ENCODE measurements around the gene HCCS. TPM values are rescaled to one million over a fixed set of nuclear protein-coding genes. Genes with fewer than 3 reads are reported as not detected.

The HCCS gene
- total and polyA plus RNA-seq, 2 of the 8 experiments (the other 6 are each of a cell fraction or from before 2014, with no cell fraction given), result 11.9 to 29.9 TPM

- H3K56ac ChIP-seq (replicated peaks; ENCODE audit: insufficient read length, low read depth, low read length), result no peak overlapping the region
- H3K27ac ChIP-seq (ENCODE audit: low read depth, low read length), result no peak overlapping the region
- no peaks in the 10 kb centered on the region for H3K36me3 ChIP-seq (ENCODE audit: control insufficient read depth in 2 of 4, insufficient read depth in 4 of 4, low read length in 3 of 4)
- H2BK15ac ChIP-seq (ENCODE audit: low read length), result no peak overlapping the region
- no peak overlapping the region for H4K5ac ChIP-seq (ENCODE audit: insufficient read length, low read depth, low read length)
- H2BK5ac ChIP-seq (ENCODE audit: low read depth, low read length), result no peak overlapping the region
- H3K79me1 ChIP-seq (ENCODE audit: low read depth, low read length), result no peaks in the 10 kb centered on the region
- ChIA-PET POLR2A (ENCODE audit: partially characterized antibody) (no interaction called here), CTCF (ENCODE audit: partially characterized antibody) (no interaction called here)
- no peak overlapping the region for H3K9ac ChIP-seq (replicated peaks in 1 of 4; ENCODE audit: extremely low read depth in 1 of 4, low read depth in 3 of 4, low read length in 3 of 4)
- H3K4ac ChIP-seq (replicated peaks; ENCODE audit: insufficient read length, low read depth, low read length), result no peak overlapping the region
- no peaks in the 10 kb centered on the region for H4K20me1 ChIP-seq (replicated peaks in 1 of 2; ENCODE audit: control insufficient read depth in 1 of 2, insufficient read depth in 2 of 2, low read length in 2 of 2)
- H2AFZ ChIP-seq (ENCODE audit: low read length), result no peak overlapping the region
- H4K91ac ChIP-seq (replicated peaks; ENCODE audit: insufficient read length, low read length), result no peak overlapping the region
- no peak for TF ChIP-seq TEAD4 (IDR thresholded peaks at IDR 0.05; ENCODE audit: low read depth, low read length)
- TF ChIP-seq MAX (IDR thresholded peaks at IDR 0.05), result no peak
- no peak for TF ChIP-seq BACH1 (IDR thresholded peaks at IDR 0.05; ENCODE audit: low read length)
- TF ChIP-seq SAP30 (IDR thresholded peaks at IDR 0.05; ENCODE audit: insufficient read depth, insufficient replicate concordance, low read length), result no peak
- no peak for TF ChIP-seq NRF1 (IDR thresholded peaks at IDR 0.05; ENCODE audit: low read depth, low read length)
- no peak for TF ChIP-seq TAF7 (optimal IDR thresholded peaks at IDR 0.05; ENCODE audit: borderline replicate concordance, low read depth, low read length)
- no peak for TF ChIP-seq CTCF (IDR thresholded peaks at IDR 0.05; ENCODE audit: control extremely low read depth in 1 of 3, insufficient read depth in 1 of 3, low read depth in 1 of 3, low read length in 3 of 3)
- TF ChIP-seq SUZ12 (IDR thresholded peaks at IDR 0.05; ENCODE audit: low read length), result no peak
- TF ChIP-seq HDAC2 (IDR thresholded peaks at IDR 0.05; ENCODE audit: borderline replicate concordance in 1 of 2, low read depth in 2 of 2, low read length in 2 of 2), result no peak
- no peak for TF ChIP-seq RBBP5 (IDR thresholded peaks at IDR 0.05; ENCODE audit: borderline replicate concordance, low read depth, low read length)
- TF ChIP-seq CHD1 (IDR thresholded peaks at IDR 0.05; ENCODE audit: low read depth, low read length), result no peak
- no peak for TF ChIP-seq SIRT6 (IDR thresholded peaks at IDR 0.05; ENCODE audit: low read length)
- H2BK20ac ChIP-seq (ENCODE audit: low read length), result no peak overlapping the region
- WGBS, 2 experiments (ENCODE audit: extremely low coverage in 1 of 2, insufficient coverage in 1 of 2, insufficient read length in 1 of 2, insufficient replicate concordance in 2 of 2, low coverage in 1 of 2, low lambda C conversion rate in 2 of 2, missing lambda C conversion rate in 1 of 2), result 90% methylated on average over 5 of the region's 6 CpGs; no CpG with 5 or more reads in 1 of the 2 experiments
- H3K23me2 ChIP-seq (ENCODE audit: low read depth, low read length), result no peaks in the 10 kb centered on the region
- H3K14ac ChIP-seq (ENCODE audit: insufficient read length), result no peak overlapping the region
- no peaks in the 10 kb centered on the region for H3K9me3 ChIP-seq (ENCODE audit: insufficient read depth in 2 of 2, low read depth in 1 of 2, low read length in 1 of 2)
- no peaks in the 10 kb centered on the region for H3K4me1 ChIP-seq (replicated peaks in 1 of 4; ENCODE audit: control insufficient read depth in 3 of 4, insufficient read depth in 4 of 4, low read length in 3 of 4)
- FAIRE-seq, result no peak
- H2AK5ac ChIP-seq (ENCODE audit: low read depth, low read length), result no peak overlapping the region
- DNase-seq (ENCODE audit: low read depth in 1 of 2, low spot score in 2 of 2), result no peak
- no peak overlapping the region for H4K8ac ChIP-seq (ENCODE audit: extremely low read depth, insufficient read depth, low read length)
- no peak overlapping the region for H2BK120ac ChIP-seq (replicated peaks; ENCODE audit: low read depth, low read length)
- H3K18ac ChIP-seq (ENCODE audit: extremely low read depth, low read length), result no peak overlapping the region
- H3K4me2 ChIP-seq (ENCODE audit: insufficient read depth in 1 of 2, low read depth in 2 of 2, low read length in 2 of 2), result no peak overlapping the region
- H3K4me3 ChIP-seq (ENCODE audit: extremely low read depth in 1 of 4, insufficient read depth in 2 of 4, low read depth in 3 of 4, low read length in 4 of 4), result no peak overlapping the region
- no peak overlapping the region for H2BK12ac ChIP-seq (ENCODE audit: low read depth, low read length)
- H3K27me3 ChIP-seq (replicated peaks in 1 of 4; ENCODE audit: control insufficient read depth in 3 of 4, extremely low read depth in 1 of 4, insufficient read depth in 3 of 4, low read length in 3 of 4), result no peaks in the 10 kb centered on the region
- H3K79me2 ChIP-seq (ENCODE audit: control insufficient read depth in 1 of 2, insufficient read depth in 2 of 2, low read length in 2 of 2), result no peaks in the 10 kb centered on the region
- H3K23ac ChIP-seq (ENCODE audit: insufficient read length), result no peak overlapping the region
These were observed 53.3 kb downstream of the HCCS start for GRCh38 chrX:11164433-11164832.

Measured in H1 (cell line).